Fibroblast of pulmonary artery (primary cell): Measurements from ENCODE around the gene NOL9.

Experiments
- DNase-seq: peaks from one replicate; pipeline ENCODE4 v3.0.0-alpha.2; 2010; ENCODE audit warnings: low read depth
- H3K4me3 ChIP-seq: replicated peaks from 2 replicates; pipeline ENCODE4 v1.5.1; 2011; ENCODE audit warnings: low read depth, mild to moderate bottlenecking, control low read depth, low read length, moderate library complexity
- CTCF ChIP-seq: IDR thresholded peaks from 2 replicates; pipeline ENCODE4 v1.5.1; 2011; ENCODE audit warnings: mild to moderate bottlenecking, control low read depth, low read length, inconsistent platforms; ENCODE audit errors: missing control alignments

NOL9 gene

GRCh38 chr1:6594977-6595740 is 40.8 kb upstream of the NOL9 start:
- no peak overlapping the region for H3K4me3 ChIP-seq
- DNase-seq: no peak
- no peak for TF ChIP-seq CTCF

GRCh38 chr1:6593810-6594209 is 39.5 kb upstream of the NOL9 start:
- no peak for TF ChIP-seq CTCF
- DNase-seq: no peak
- H3K4me3 ChIP-seq: no peak overlapping the region

GRCh38 chr1:6592865-6593593 is 38.7 kb upstream of the NOL9 start:
- TF ChIP-seq CTCF: no peak
- DNase-seq: no peak
- no peak overlapping the region for H3K4me3 ChIP-seq

- no peak for DNase-seq
- no peak overlapping the region for H3K4me3 ChIP-seq
- no peak for TF ChIP-seq CTCF
Observed at GRCh38 chr1:6592441-6592840, 38.1 kb upstream of the NOL9 start.

GRCh38 chr1:6591644-6592043 is 37.3 kb upstream of the NOL9 start:
- TF ChIP-seq CTCF: no peak
- DNase-seq: no peak
- no peak overlapping the region for H3K4me3 ChIP-seq

GRCh38 chr1:6591222-6591621 is 36.9 kb upstream of the NOL9 start:
- TF ChIP-seq CTCF: no peak
- DNase-seq: no peak
- no peak overlapping the region for H3K4me3 ChIP-seq
